Limb (tissue), 2 donors: ENCODE measurements around the gene MMP25.
"Not testable (repeated sequence)": the region's sequence is repeated elsewhere in the genome, so short reads cannot be mapped to it uniquely, and the experiment has no call there.

ENCODE experiments used
- DNase-seq, 2 donors: peaks; one replicate each; pipeline ENCODE4 v3.0.0-alpha.2; 2016; ENCODE audit errors: extremely low spot score in 2 of 2

Gene MMP25

GRCh38 chr16:3028716-3029319, 17.5 kb upstream of the MMP25 start:
- no peak for DNase-seq

GRCh38 chr16:3029491-3030221, 16.7 kb upstream of the MMP25 start:
- no peak for DNase-seq

- DNase-seq, result no peak
These were observed 15.8 kb upstream of the MMP25 start for GRCh38 chr16:3030222-3031212.

GRCh38 chr16:3032624-3033023, 13.7 kb upstream of the MMP25 start:
- no peak for DNase-seq

- DNase-seq, result no peak
These were observed 10.9 kb upstream of the MMP25 start for GRCh38 chr16:3035289-3035971.

GRCh38 chr16:3035972-3036725, 10.2 kb upstream of the MMP25 start:
- DNase-seq, result no peak

- DNase-seq, result no peak
These were observed 9.5 kb upstream of the MMP25 start, which contains the start of gene BICDL2 for GRCh38 chr16:3036726-3037315. TSS of gene BICDL2 (minus strand) at chr16:3036944. CDS start at chr16:3035496, 1,448 bp downstream.

- no peak for DNase-seq
These were observed 8.1 kb upstream of the MMP25 start for GRCh38 chr16:3038256-3038655.

- DNase-seq, result no peak
These were observed 7.5 kb upstream of the MMP25 start for GRCh38 chr16:3038896-3039295.

GRCh38 chr16:3042376-3042775, 4.0 kb upstream of the MMP25 start:
- DNase-seq, result no peak

GRCh38 chr16:3044708-3045107, 1.7 kb upstream of the MMP25 start:
- no peak for DNase-seq

GRCh38 chr16:3046641-3047386, 453 bp downstream of the MMP25 start:
- no peak for DNase-seq

- no peak for DNase-seq
These were observed 993 bp downstream of the MMP25 start for GRCh38 chr16:3047387-3047720.

GRCh38 chr16:3049921-3050481, 3.6 kb downstream of the MMP25 start:
- DNase-seq, result no peak

GRCh38 chr16:3050487-3050886, 4.1 kb downstream of the MMP25 start:
- DNase-seq, result no peak

- DNase-seq, result no peak
These were observed 4.6 kb downstream of the MMP25 start for GRCh38 chr16:3051009-3051408.

- DNase-seq, result no peak
These were observed 5.1 kb downstream of the MMP25 start for GRCh38 chr16:3051494-3051893.

GRCh38 chr16:3052571-3053329, 6.4 kb downstream of the MMP25 start:
- not testable (repeated sequence) for DNase-seq

- not testable (repeated sequence) for DNase-seq
These were observed 7.0 kb downstream of the MMP25 start for GRCh38 chr16:3053330-3053710.
